Pancreas (tissue), 10 donors: ENCODE data around the gene FMN2. TPM values are rescaled to one million over a fixed set of nuclear protein-coding genes. Genes with fewer than 3 reads are reported as not detected.

Experiments
- ATAC-seq, 4 donors: fragments of 200-7000 bp; cut with Tn5 transposase; one replicate each; pipeline versions ENCODE4 v1.8.0 to v1.9.1; 2020; ENCODE audit warnings: mild to moderate bottlenecking in 4 of 4, moderate library complexity in 4 of 4
- DNase-seq, 6 donors: peaks; one replicate each; pipeline ENCODE4 v3.0.0-alpha.2; 2020
- FAIRE-seq: peaks from 2 replicates; lab custom pipeline; 2012; peaks lifted over from hg19 to GRCh38; lab: Jason Lieb, UNC
- H3K27ac ChIP-seq, 4 donors: fragments of 200-600 bp; sonication (generic); 1 replicate in 3 of 4; 2 replicates in 1 of 4; pipeline versions ENCODE4 v1.5.0 to v1.8.0; 2020
- H3K27me3 ChIP-seq, 4 donors: fragments of 200-600 bp; one replicate each; pipeline ENCODE4 v1.8.0; 2021
- H3K36me3 ChIP-seq, 3 donors: fragments of 200-600 bp; sonication (generic) in 1 of 3; one replicate each; pipeline versions ENCODE4 v1.5.0 to v1.8.0; 2020 to 2021
- H3K4me1 ChIP-seq, 3 donors: fragments of 200-600 bp; one replicate each; pipeline ENCODE4 v1.8.0; 2021
- H3K4me3 ChIP-seq, 4 donors: fragments of 200-600 bp; sonication (generic) in 2 of 4; one replicate each; pipeline versions ENCODE4 v1.5.0 to v1.8.0; 2020 to 2021
- H3K9me3 ChIP-seq, 4 donors: fragments of 200-600 bp; one replicate each; pipeline ENCODE4 v1.8.0; 2021
- CTCF ChIP-seq, 4 donors: fragments of 200-600 bp; sonication (generic) in 3 of 4; IDR thresholded peaks; one replicate each; pipeline versions ENCODE4 v1.5.0 to v1.8.0; 2021; ENCODE audit warnings: antibody characterized with exemption in 4 of 4
- WGBS, 2 donors: extraction: QIAGEN DNeasy Blood & Tissue Kit; methylation state at CpG; one replicate each; pipeline ENCODE4 v1.1.7; 2013; 5-methylcytosine and 5-hydroxymethylcytosine counted together
- intact Hi-C, 3 donors: fragments of 100-400 bp; cut with DNase I; formaldehyde crosslinking; loops; one replicate each; pipeline versions ENCODE4 v1.11.1 to v1.14.2; 2022
- polyA plus RNA-seq, 2 donors: library from polyadenylated mRNA; stranded (reverse); fragments of 200-250 nt; gene quantifications; one replicate each; pipeline ENCODE4 v1.2.3, GENCODE V29; 2013
- total RNA-seq, 6 donors: library from RNA; stranded (reverse); fragmentation: NEBNext Ultra II Directional in 4 of 6; extraction: Animal tissue kit (Norgen Biotek cat#: 25700) in 4 of 6; gene quantifications; one replicate each; pipeline versions ENCODE4 v1.2.1 to v1.2.4, GENCODE V29; 2021 to 2023
- donor health status: healthy with polysubstance abuse.
- donor health status: DM: no; HTN: no; CAD: no; lungs with moderate emphysema.
- donor health status: DM: no; HTN: no; CAD: no.
- donor health status: control.
- donor health status: control.
- donor health status: Bipolar disorder and iron deficiency.
- donor health status: DM: yes; HTN: yes; CAD: no.
- donor health status: DM: no; HTN: no; CAD: no.
- donor health status: DM: no; HTN: no; CAD: no.
- donor health status: DM: yes; HTN: yes; CAD: no.

FMN2 gene
- total and polyA plus RNA-seq, 8 donors: 0.56 to 8.2 (median 2.0) TPM

- ATAC-seq: no peak
- Histone ChIP-seq H3K4me1 (no peaks in the 10 kb centered on the region), H3K36me3 (no peaks in the 10 kb centered on the region), H3K4me3 (no peak overlapping the region), H3K9me3 (no peaks in the 10 kb centered on the region), H3K27me3 (peaks cover 0 to 3% (median 0%) of the 10 kb centered on the region in 4 donors), H3K27ac (no peak overlapping the region)
- intact Hi-C loops: no loop called here
- TF ChIP-seq CTCF (IDR thresholded peaks at IDR 0.05): no peak
- no peak for FAIRE-seq
- DNase-seq: no peak
- 42 to 50% methylated on average over 4 of the region's 4 CpGs for WGBS, 2 donors
Measured at GRCh38 chr1:240237305-240237721, 145.6 kb downstream of the FMN2 start.

GRCh38 chr1:240239309-240239708, 147.6 kb downstream of the FMN2 start:
- peaks cover 0 to 3% (median 0%) of the 10 kb centered on the region in 4 donors for H3K27me3 ChIP-seq
- no peak overlapping the region for H3K4me3 ChIP-seq
- no peaks in the 10 kb centered on the region for H3K4me1 ChIP-seq
- ATAC-seq (no peak), FAIRE-seq (no peak), DNase-seq (no peak)
- intact Hi-C loops: no loop called here
- H3K9me3 ChIP-seq: no peaks in the 10 kb centered on the region
- H3K36me3 ChIP-seq: no peaks in the 10 kb centered on the region
- no peak overlapping the region for H3K27ac ChIP-seq
- no peak for TF ChIP-seq CTCF (IDR thresholded peaks at IDR 0.05)

- Histone ChIP-seq H3K4me1 (no peaks in the 10 kb centered on the region), H3K4me3 (no peak overlapping the region), H3K36me3 (no peaks in the 10 kb centered on the region), H3K9me3 (no peaks in the 10 kb centered on the region), H3K27me3 (peaks cover 0 to 3% (median 0%) of the 10 kb centered on the region in 4 donors), H3K27ac (no peak overlapping the region)
- DNase-seq (no peak), FAIRE-seq (no peak), ATAC-seq (no peak)
- no peak for TF ChIP-seq CTCF (IDR thresholded peaks at IDR 0.05)
- WGBS, 2 donors: 63 to 71% methylated on average over 3 of the region's 3 CpGs
- intact Hi-C loops: no loop called here
Measured at GRCh38 chr1:240241278-240241677, 149.6 kb downstream of the FMN2 start.

GRCh38 chr1:240242601-240243144, 151.0 kb downstream of the FMN2 start:
- Histone ChIP-seq H3K27ac (no peak overlapping the region), H3K4me1 (no peaks in the 10 kb centered on the region), H3K27me3 (peaks cover 0 to 3% (median 0%) of the 10 kb centered on the region in 4 donors), H3K4me3 (no peak overlapping the region), H3K9me3 (no peaks in the 10 kb centered on the region), H3K36me3 (no peaks in the 10 kb centered on the region)
- intact Hi-C loops: no loop called here
- TF ChIP-seq CTCF (IDR thresholded peaks at IDR 0.05): no peak
- FAIRE-seq (no peak), DNase-seq (no peak), ATAC-seq (no peak)
- 49 to 67% methylated on average over 5 of the region's 5 CpGs for WGBS, 2 donors

- Histone ChIP-seq H3K27me3 (peaks cover 0 to 3% (median 0%) of the 10 kb centered on the region in 4 donors), H3K9me3 (no peaks in the 10 kb centered on the region), H3K27ac (no peak overlapping the region), H3K4me1 (no peaks in the 10 kb centered on the region), H3K36me3 (no peaks in the 10 kb centered on the region), H3K4me3 (no peak overlapping the region)
- 57 to 77% methylated on average over 3 of the region's 3 CpGs for WGBS, 2 donors
- TF ChIP-seq CTCF (IDR thresholded peaks at IDR 0.05): no peak
- DNase-seq (no peak), FAIRE-seq (no peak), ATAC-seq (no peak)
- intact Hi-C loops: no loop called here
Measured at GRCh38 chr1:240244968-240245628, 153.4 kb downstream of the FMN2 start.
